Stimulated activated CD8-positive, alpha-beta memory T cell treated with anti-CD3 and anti-CD28 coated beads, Interleukin-2, amount 100 ng/mL, for 48 hours (primary cell): ENCODE results near the gene HOXD12.

ENCODE experiments used
- DNase-seq, 2 donors: peaks; one replicate each; pipeline ENCODE4 v3.0.0-alpha.2; 2020; ENCODE audit warnings: low read depth in 2 of 2

HOXD12 gene

GRCh38 chr2:176092270-176093144 is 7.1 kb upstream of the HOXD12 start, which contains the start of gene HOXD13:
TSS of gene HOXD13 (plus strand) at chr2:176092721. CDS start at chr2:176092891, 170 bp downstream.
- DNase-seq = no peak

GRCh38 chr2:176093145-176093897 is 6.3 kb upstream of the HOXD12 start:
- no peak for DNase-seq

GRCh38 chr2:176093898-176094249 is 5.7 kb upstream of the HOXD12 start:
- no peak for DNase-seq

DNA sequence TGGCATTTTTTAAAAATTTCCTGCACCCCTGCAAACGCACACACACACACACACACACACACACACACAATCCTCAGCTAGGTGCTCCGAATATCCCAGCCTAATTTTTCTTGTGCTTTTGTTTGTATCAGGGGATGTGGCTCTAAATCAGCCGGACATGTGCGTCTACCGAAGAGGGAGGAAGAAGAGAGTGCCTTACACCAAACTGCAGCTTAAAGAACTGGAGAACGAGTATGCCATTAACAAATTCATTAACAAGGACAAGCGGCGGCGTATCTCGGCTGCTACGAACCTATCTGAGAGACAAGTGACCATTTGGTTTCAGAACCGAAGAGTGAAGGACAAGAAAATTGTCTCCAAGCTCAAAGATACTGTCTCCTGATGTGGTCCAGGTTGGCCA is 5.2 kb upstream of the HOXD12 start:
- no peak for DNase-seq

GRCh38 chr2:176095421-176095820 is 4.2 kb upstream of the HOXD12 start:
- no peak for DNase-seq

- DNase-seq = no peak
These were observed 3.2 kb upstream of the HOXD12 start for GRCh38 chr2:176096243-176096985.

DNA sequence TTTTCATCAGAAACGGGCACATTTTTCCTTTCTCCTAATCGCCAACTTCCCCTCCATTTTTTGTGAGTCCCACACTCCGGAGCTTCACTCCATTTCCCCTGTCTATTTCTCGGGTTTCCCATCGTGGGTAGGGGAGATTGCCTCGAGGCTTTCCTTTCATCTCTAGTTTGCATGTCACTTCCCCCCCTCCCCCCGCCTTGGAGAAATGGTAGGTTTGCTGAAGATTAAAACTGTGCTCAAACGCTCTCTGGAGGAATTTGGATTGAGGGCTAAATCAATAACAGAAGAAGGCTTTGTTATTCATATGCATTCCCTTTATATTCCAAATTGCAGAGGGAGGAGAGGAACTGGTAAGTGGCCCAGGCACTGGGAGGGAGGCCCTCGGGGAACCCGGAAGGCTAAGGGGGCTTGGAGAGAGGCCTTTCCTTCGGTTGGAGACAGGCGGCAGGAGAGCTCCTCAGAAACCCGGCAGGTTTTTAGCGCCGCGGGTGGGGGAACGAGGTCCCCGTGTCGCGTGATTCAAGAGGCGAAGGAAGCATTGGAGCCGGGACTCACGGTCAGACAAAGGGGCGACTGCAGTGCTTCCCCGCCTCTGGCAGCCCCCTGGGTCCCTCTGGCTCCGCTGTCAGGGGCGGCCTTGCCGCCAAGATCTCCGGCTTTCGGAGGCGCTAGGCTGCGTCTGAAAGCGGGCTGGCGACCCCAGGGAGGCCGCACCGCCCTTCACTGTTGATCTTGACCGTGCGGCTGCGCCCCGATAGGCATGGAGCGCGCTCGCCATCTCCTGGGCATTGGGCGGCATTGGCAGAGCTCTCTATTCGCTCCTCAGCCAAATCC is 2.4 kb upstream of the HOXD12 start:
- peak; percentile 37 to 40 for DNase-seq

DNA sequence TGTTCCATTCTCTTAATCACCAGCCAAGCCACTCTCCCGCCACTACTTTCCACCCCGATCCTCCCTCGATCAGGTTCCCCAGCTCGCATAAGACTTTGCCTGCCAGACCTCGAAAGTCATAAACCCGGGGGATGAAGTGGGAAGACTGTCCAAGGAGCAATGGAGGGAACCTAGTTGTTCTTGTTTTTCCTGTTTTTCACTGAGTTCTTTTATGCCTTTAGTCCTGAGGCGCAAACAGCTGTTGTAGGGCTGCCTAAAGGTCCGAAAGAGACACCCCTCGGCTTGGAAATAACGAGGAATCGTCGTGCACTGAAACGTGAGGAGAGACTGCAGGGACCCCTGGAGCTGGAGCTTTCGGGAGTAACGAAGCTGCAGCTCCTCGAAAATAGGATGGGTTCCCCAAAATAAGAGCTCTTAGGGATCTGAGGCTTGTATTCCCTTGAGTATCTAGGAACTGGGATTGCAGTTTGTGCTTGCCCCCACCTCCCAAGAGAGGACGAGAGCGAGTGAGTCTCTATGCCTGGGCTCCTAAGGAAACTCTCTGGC is 1.7 kb upstream of the HOXD12 start:
- DNase-seq = no peak

DNA sequence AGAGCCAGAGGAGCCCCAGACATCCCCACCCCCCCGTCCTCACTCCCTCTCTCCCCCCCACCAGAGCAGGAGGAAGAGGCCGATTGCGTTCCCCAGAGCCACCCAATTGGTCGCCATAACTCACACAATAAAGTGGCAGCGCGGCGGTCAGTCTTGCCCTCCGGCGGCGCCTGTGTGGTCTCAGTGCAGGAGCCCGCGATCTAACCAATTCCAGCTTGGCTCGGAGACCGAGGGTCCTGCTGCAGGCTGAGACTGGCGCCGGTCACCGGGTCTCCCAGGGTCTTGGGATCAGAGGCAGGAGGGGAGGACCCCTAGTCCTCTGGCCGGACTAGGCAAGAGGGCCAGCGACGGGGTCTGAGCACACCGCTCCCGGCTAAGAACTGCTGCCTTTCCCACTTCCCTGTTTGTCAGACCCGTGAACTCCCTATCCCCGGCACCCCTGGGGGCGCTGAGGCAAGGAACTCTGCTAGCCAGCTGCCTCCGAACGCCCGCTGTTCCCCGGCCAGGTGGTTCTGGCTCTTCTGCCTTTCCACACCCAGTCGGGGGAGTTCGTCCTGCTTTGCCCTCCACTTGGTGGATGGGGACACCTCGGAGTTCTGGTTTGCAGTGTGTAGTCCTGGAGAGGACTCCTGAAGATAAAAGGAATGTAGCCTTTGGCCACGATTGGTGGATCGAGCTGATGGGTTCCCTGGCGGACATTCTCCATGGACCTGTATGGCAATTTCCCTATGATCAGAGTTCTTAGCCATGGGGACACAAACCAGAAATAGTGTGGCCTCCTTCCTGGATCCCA is 1.0 kb upstream of the HOXD12 start:
- DNase-seq = no peak

DNA sequence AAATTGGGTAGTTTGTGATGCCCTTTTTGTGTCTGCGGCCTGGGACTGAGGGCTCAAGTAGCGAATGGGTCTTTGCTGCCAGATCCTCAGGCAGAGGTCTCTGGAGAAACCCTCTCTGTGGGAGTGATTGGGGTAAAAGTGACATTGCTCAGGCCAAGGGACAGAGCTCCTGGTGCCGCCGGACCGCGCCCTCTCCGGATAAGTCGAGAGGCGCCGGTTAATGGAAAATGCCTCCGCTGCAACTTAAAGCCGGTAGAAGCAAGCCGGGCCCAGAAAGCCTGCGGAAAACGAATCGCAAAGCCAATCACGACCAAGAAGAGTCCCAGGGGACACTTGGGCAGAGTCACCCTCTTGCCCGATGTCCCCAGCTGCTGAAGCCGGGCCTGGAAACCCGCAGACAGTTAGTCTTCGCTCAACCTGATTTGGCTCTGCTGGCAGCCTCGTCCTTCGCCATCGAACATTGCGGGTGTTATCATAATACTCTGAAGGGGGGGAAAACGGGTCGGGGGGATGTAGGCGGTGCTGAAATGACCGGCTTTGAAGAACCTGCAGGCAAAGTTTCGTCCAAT is 352 bp upstream of the HOXD12 start:
- no peak for DNase-seq

GRCh38 chr2:176100547-176101140 is 1.0 kb downstream of the HOXD12 start:
- no peak for DNase-seq

GRCh38 chr2:176101216-176101830 is 1.7 kb downstream of the HOXD12 start:
- no peak for DNase-seq

GRCh38 chr2:176101842-176102241 is 2.2 kb downstream of the HOXD12 start:
- no peak for DNase-seq

- no peak for DNase-seq
These were observed 2.8 kb downstream of the HOXD12 start for GRCh38 chr2:176102309-176102866.

DNA sequence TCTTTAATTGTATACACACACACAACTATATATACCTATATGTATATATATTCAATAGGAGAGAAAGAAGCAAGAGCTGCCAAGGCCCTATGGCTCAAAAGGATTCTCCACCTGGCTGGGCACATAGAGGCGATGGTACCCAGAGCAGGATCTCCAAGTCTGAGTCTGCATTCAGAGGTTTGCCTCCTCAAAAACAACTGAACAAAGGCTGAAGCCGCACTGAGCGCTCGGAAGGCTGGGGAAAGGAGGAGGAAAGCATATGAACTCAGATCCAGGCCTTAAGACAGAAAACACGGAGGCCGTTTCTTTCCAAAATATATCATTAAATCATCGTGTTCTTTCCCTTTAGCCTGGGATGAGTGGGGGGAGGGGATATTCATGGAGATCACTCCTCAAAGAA is 3.6 kb downstream of the HOXD12 start:
- no peak for DNase-seq

GRCh38 chr2:176103742-176104315 is 4.2 kb downstream of the HOXD12 start:
- no peak for DNase-seq

GRCh38 chr2:176104316-176105077 is 4.9 kb downstream of the HOXD12 start:
- DNase-seq = no peak
